Measurements from ENCODE around the gene OASL. TPM values are rescaled to one million over a fixed set of nuclear protein-coding genes. Genes with fewer than 3 reads are reported as not detected.

The OASL gene
- total RNA-seq, 4 donors from 2014 or later: 0.20 to 0.44 TPM; not detected in 2

DNA sequence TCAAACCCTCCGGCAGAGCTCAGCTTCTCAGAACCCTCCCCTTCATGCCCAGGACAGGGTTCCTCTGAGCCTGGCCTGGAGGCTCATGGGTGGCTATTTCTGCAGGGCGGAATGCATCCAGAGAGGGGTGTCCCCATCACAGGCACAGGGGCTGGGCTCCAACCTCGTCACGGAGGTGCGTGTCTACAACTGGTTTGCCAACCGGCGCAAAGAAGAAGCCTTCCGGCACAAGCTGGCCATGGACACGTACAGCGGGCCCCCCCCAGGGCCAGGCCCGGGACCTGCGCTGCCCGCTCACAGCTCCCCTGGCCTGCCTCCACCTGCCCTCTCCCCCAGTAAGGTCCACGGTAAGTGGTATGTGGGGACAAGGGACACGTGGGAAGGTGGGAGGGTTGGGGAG is 45.0 kb downstream of the OASL start:
- Histone ChIP-seq H3K4me3 (no peak overlapping the region), H3K36me3 (no peaks in the 10 kb centered on the region), H3K27ac (no peak overlapping the region), H3K9me3 (no peaks in the 10 kb centered on the region), H3K27me3 (peaks cover 0 to 7% of the 10 kb centered on the region in 2 donors), H3K4me1 (no peaks in the 10 kb centered on the region)
- WGBS, 2 donors: 84 to 92% methylated on average over 7 to 15 of the region's 15 CpGs
- TF ChIP-seq, protein P1, sequence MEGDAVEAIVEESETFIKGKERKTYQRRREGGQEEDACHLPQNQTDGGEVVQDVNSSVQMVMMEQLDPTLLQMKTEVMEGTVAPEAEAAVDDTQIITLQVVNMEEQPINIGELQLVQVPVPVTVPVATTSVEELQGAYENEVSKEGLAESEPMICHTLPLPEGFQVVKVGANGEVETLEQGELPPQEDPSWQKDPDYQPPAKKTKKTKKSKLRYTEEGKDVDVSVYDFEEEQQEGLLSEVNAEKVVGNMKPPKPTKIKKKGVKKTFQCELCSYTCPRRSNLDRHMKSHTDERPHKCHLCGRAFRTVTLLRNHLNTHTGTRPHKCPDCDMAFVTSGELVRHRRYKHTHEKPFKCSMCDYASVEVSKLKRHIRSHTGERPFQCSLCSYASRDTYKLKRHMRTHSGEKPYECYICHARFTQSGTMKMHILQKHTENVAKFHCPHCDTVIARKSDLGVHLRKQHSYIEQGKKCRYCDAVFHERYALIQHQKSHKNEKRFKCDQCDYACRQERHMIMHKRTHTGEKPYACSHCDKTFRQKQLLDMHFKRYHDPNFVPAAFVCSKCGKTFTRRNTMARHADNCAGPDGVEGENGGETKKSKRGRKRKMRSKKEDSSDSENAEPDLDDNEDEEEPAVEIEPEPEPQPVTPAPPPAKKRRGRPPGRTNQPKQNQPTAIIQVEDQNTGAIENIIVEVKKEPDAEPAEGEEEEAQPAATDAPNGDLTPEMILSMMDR (IDR thresholded peaks at IDR 0.05): no peak
- TF ChIP-seq POLR2A (IDR thresholded peaks at IDR 0.05) (no peak), EP300 (IDR thresholded peaks at IDR 0.05) (no peak)
- no peak for DNase-seq (ENCODE audit: low spot score in 2 of 2)

DNA sequence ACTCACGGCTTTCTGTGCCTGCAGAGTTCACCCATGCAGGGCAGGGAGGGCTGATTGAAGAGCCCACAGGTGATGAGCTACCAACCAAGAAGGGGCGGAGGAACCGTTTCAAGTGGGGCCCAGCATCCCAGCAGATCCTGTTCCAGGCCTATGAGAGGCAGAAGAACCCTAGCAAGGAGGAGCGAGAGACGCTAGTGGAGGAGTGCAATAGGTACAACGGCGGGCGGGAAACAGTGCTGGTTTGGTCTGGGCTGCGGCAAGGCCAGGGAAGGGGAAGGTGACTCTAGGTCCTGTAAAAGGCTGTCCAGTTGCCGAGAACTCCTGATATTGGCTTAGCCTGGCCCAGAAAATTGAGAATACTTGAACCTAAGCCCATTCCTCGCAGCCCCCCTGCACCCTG is 45.5 kb downstream of the OASL start:
- TF ChIP-seq, protein P1 (IDR thresholded peaks at IDR 0.05): no peak
- TF ChIP-seq POLR2A (IDR thresholded peaks at IDR 0.05): no peak
- Histone ChIP-seq H3K27ac (no peak overlapping the region), H3K27me3 (peaks cover 0 to 7% of the 10 kb centered on the region in 2 donors), H3K9me3 (no peaks in the 10 kb centered on the region), H3K4me1 (no peaks in the 10 kb centered on the region), H3K36me3 (no peaks in the 10 kb centered on the region), H3K4me3 (no peak overlapping the region)
- 78 to 79% methylated on average over 11 of the region's 11 CpGs for WGBS, 2 donors
- no peak for DNase-seq (ENCODE audit: low spot score in 2 of 2)

DNA sequence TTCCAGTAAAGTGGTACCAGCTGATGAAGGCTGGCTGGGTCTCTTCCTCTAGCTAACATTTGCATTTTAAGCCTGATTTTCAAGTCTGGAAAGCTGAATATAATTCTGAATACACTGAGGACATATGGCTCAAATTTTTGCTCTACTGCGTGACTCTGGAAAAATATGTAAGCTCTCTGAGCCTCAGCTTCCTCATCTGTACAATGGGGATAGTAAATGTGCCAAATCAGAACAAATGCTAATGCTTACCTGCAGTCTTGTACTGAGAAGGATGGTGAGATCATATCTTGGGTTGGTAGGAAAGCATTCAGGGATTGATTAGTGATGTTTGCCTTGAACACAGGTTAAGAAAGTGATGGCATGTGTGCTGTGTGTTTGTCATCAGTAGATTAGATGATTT is 46.1 kb downstream of the OASL start:
- TF ChIP-seq EP300 (IDR thresholded peaks at IDR 0.05) (no peak), POLR2A (IDR thresholded peaks at IDR 0.05) (no peak)
- TF ChIP-seq, protein P1 (IDR thresholded peaks at IDR 0.05): no peak
- Histone ChIP-seq H3K27me3 (peaks cover 0 to 7% of the 10 kb centered on the region in 2 donors), H3K4me1 (no peaks in the 10 kb centered on the region), H3K36me3 (no peaks in the 10 kb centered on the region), H3K4me3 (no peak overlapping the region), H3K27ac (no peak overlapping the region), H3K9me3 (no peaks in the 10 kb centered on the region)
- WGBS, 2 donors: 87 to 96% methylated on average over 1 of the region's 1 CpG
- no peak for DNase-seq (ENCODE audit: low spot score in 2 of 2)

DNA sequence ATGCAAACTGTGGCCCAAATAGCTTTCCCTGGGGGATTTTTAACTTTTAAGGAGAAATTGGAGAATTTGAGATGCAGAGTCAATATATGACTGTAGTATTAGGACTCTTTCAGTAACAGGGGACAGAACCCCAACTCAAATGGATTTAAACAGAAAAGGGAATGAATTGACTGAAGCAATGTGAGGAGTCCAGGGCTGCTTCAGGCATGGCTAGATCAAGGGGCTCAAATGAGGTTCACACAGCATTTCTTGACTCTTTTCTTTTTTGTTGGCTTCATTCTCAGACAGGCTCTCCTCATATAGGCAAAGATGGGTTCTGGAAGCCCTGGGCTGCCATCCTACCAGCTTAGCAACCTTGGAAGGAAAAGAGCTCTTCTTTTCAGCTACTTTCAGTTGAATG is 47.1 kb downstream of the OASL start:
- no peak overlapping the region for H3K4me3 ChIP-seq
- no peaks in the 10 kb centered on the region for H3K4me1 ChIP-seq
- no peak overlapping the region for H3K27ac ChIP-seq
- H3K9me3 ChIP-seq: no peaks in the 10 kb centered on the region
- no peaks in the 10 kb centered on the region for H3K27me3 ChIP-seq
- DNase-seq (ENCODE audit: low spot score in 2 of 2): no peak
- TF ChIP-seq EP300 (IDR thresholded peaks at IDR 0.05) (no peak), POLR2A (IDR thresholded peaks at IDR 0.05) (no peak)
- TF ChIP-seq, protein P1 (IDR thresholded peaks at IDR 0.05): no peak
- no peaks in the 10 kb centered on the region for H3K36me3 ChIP-seq

DNA sequence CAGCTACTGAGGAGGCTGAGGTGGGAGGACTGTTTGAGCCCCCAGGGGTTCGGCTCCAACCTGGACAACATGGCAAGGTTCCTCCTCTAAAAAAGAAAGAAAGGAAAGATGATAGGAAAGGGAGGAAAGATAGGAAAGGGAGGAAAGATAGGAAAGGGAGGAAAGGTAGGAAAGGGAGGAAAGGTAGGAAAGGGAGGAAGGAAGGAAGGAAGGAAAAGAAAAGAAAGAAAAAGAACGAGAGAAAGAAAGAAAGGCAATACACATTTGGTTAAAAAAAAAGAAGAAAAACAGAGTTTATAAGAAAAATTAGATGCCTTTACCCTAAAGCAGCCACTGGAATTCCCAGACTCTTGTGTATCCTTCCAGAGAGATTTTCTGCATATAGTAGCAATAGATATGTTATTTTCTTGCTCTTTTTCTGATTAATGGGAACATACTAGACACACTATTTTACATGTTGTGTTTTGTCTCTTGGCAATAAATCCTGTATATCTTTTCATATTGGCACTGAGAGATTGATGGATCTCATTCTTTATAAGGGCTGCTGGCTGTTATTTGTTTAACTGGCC is 48.5 kb downstream of the OASL start:
- Histone ChIP-seq H3K4me3 (no peak overlapping the region), H3K27ac (no peak overlapping the region)
- no peak for DNase-seq (ENCODE audit: low spot score in 2 of 2)

More for the DNA sequence above, 48.5 kb downstream of the OASL start:
- no peak for TF ChIP-seq POLR2A (IDR thresholded peaks at IDR 0.05)
- TF ChIP-seq, protein P1 (IDR thresholded peaks at IDR 0.05): no peak
- TF ChIP-seq EP300 (IDR thresholded peaks at IDR 0.05): no peak
- Histone ChIP-seq H3K9me3 (no peaks in the 10 kb centered on the region), H3K36me3 (no peaks in the 10 kb centered on the region), H3K27me3 (no peaks in the 10 kb centered on the region), H3K4me1 (no peaks in the 10 kb centered on the region)
- WGBS, 2 donors: 74 to 82% methylated on average over 2 of the region's 2 CpGs

Measured in tibial nerve (tissue), 4 donors.